Calu3 (cell line): Measurements from ENCODE around the gene CALB2. TPM values are rescaled to one million over a fixed set of nuclear protein-coding genes. Genes with fewer than 3 reads are reported as not detected.

Source experiments
- BruUV-seq: library from RNA; stranded (reverse); fragments of 400-500 nt; replicated peaks from 2 replicates; lab custom pipeline; 2021; lab: Mats Ljungman, UMichigan
- CTCF ChIA-PET: fragments of 300-600 bp; sonication (Branson Sonifier 250); formaldehyde crosslinking; loops from one replicate; lab custom pipeline; 2022; ENCODE audit warnings: antibody characterized with exemption; lab: Charles Lee
- DNase-seq: peaks from one replicate; pipeline ENCODE4 v3.0.0; 2022
- H3K27ac Mint-ChIP-seq: one replicate; pipeline ENCODE4 v1.8.0; 2022; ENCODE audit warnings: mixed read lengths; ENCODE audit not compliant: unreplicated experiment
- H3K27me3 Mint-ChIP-seq: one replicate; pipeline ENCODE4 v1.8.0; 2022; ENCODE audit warnings: mixed read lengths; ENCODE audit not compliant: unreplicated experiment
- H3K36me3 Mint-ChIP-seq: one replicate; pipeline ENCODE4 v1.8.0; 2022; ENCODE audit warnings: mild to moderate bottlenecking, moderate library complexity, mixed read lengths; ENCODE audit not compliant: insufficient read depth, unreplicated experiment
- H3K4me1 Mint-ChIP-seq: one replicate; pipeline ENCODE4 v1.8.0; 2022; ENCODE audit warnings: mild to moderate bottlenecking, low read depth, mixed read lengths; ENCODE audit not compliant: unreplicated experiment
- H3K4me3 Mint-ChIP-seq: one replicate; pipeline ENCODE4 v1.8.0; 2022; ENCODE audit warnings: mild to moderate bottlenecking, low read depth, moderate library complexity, mixed read lengths; ENCODE audit not compliant: unreplicated experiment
- H3K9me3 Mint-ChIP-seq: one replicate; pipeline ENCODE4 v1.8.0; 2022; ENCODE audit warnings: low read depth, mixed read lengths; ENCODE audit not compliant: unreplicated experiment
- intact Hi-C: fragments of 100-400 bp; cut with micrococcal nuclease; formaldehyde crosslinking; loops from one replicate; pipeline ENCODE4 v1.10.0; 2022; ENCODE audit not compliant: unreplicated experiment
- total RNA-seq: library from RNA; stranded (reverse); gene quantifications from 2 replicates; pipeline ENCODE4 v1.2.3, GENCODE V29; 2022
- TF ChIP-seq, protein P1 (sequence below): fragments of 200-600 bp; IDR thresholded peaks from one replicate; pipeline ENCODE4 v1.8.0; 2022; ENCODE audit warnings: antibody characterized with exemption; ENCODE audit not compliant: unreplicated experiment

CALB2 gene
- total RNA-seq, 1 experiment from 2014 or later, result 35.1 TPM

DNA sequence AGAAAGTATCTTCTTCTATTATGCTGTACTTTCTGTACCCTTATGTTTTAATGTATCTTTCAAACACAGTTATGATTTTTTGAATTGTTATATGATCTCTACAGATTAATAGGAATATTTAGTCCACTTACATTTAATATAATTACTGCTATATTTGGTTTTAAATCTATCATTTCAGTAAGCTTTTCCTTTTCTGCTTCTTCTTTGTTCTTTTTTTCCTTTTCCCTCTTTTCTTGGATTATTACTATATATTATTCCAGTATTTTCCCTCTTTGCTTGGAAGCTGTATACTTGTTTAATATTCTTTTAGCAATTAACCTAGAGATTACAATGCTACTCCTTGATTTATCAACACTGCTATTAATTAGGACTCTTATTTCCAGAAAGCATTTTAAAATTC, 69.9 kb downstream of the CALB2 start:
- no TSS peak for BruUV-seq
- CTCF ChIA-PET, result no interaction called here
- Mint-ChIP-seq H3K4me3 (no peak overlapping the region), H3K27me3 (peaks cover 66% of the 10 kb centered on the region), H3K27ac (no peak overlapping the region), H3K36me3 (peaks cover 12% of the 10 kb centered on the region), H3K9me3 (no peaks in the 10 kb centered on the region), H3K4me1 (peaks cover 14% of the 10 kb centered on the region)
- intact Hi-C loops, result loop anchor here (5.0 kb wide), 1 partner anchor 54 kb away; no protein-coding TSS in a partner anchor
- TF ChIP-seq, protein P1, sequence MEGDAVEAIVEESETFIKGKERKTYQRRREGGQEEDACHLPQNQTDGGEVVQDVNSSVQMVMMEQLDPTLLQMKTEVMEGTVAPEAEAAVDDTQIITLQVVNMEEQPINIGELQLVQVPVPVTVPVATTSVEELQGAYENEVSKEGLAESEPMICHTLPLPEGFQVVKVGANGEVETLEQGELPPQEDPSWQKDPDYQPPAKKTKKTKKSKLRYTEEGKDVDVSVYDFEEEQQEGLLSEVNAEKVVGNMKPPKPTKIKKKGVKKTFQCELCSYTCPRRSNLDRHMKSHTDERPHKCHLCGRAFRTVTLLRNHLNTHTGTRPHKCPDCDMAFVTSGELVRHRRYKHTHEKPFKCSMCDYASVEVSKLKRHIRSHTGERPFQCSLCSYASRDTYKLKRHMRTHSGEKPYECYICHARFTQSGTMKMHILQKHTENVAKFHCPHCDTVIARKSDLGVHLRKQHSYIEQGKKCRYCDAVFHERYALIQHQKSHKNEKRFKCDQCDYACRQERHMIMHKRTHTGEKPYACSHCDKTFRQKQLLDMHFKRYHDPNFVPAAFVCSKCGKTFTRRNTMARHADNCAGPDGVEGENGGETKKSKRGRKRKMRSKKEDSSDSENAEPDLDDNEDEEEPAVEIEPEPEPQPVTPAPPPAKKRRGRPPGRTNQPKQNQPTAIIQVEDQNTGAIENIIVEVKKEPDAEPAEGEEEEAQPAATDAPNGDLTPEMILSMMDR, result no peak
- DNase-seq, result no peak

DNA sequence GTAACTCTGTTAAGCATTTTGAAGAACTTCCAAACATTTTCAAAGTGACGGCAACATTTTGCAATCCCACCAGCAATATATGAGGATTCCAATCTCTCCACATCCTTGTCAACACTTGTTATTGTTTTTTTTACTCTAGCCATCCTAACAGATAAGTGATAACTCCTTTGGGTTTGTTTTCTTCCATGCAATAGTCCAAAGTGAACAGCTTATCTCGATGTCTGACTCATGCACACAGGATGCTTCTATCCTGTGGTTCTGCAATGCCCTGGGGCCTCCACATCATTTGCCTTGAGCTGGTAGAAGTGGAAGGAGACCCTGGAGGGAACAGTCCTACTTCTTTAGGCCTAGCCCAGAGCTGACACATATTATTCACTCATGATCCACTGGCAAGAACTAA, 70.4 kb downstream of the CALB2 start:
- DNase-seq, result no peak
- intact Hi-C loops, result loop anchor here (5.0 kb wide), 1 partner anchor 53 kb away; no protein-coding TSS in a partner anchor
- Mint-ChIP-seq H3K27me3 (peaks cover 61% of the 10 kb centered on the region), H3K9me3 (no peaks in the 10 kb centered on the region), H3K4me3 (no peak overlapping the region), H3K36me3 (peaks cover 12% of the 10 kb centered on the region), H3K27ac (no peak overlapping the region), H3K4me1 (peaks cover 14% of the 10 kb centered on the region)
- BruUV-seq, result no TSS peak
- CTCF ChIA-PET, result interaction anchor here (0.7 kb wide), 1 partner anchor 10 kb away, joined by 3 read pairs; no protein-coding TSS in a partner anchor
- TF ChIP-seq, protein P1, result no peak

DNA sequence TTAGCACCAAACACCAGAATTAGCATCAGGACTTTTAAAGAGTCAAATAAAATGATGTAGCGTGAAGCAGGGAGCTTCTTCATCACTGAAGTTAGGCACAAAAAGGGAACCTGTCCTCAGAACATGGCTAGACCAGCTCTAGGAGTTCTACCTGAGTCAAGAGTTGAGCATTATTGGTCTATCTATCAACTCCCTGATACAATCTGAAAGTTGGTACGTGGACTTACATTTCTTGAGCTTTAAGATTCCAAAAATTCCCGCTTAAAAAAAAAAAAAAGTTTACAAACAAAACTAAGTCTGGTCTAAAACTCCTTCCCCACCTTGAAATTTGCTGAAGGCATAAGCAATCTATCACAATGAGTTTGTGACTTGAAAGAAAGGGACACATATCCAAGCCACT, 71.1 kb downstream of the CALB2 start:
- intact Hi-C loops, result loop anchor here (5.0 kb wide), 1 partner anchor 53 kb away; no protein-coding TSS in a partner anchor
- no TSS peak for BruUV-seq
- peaks cover 12% of the 10 kb centered on the region for H3K36me3 Mint-ChIP-seq
- H3K4me1 Mint-ChIP-seq, result peaks cover 14% of the 10 kb centered on the region
- peaks cover 54% of the 10 kb centered on the region for H3K27me3 Mint-ChIP-seq
- no peak for DNase-seq
- CTCF ChIA-PET, result interaction anchor here (0.7 kb wide), 1 partner anchor 9 kb away, joined by 3 read pairs; no protein-coding TSS in a partner anchor
- TF ChIP-seq, protein P1, result no peak
- no peak overlapping the region for H3K4me3 Mint-ChIP-seq
- H3K9me3 Mint-ChIP-seq, result no peaks in the 10 kb centered on the region
- no peak overlapping the region for H3K27ac Mint-ChIP-seq

DNA sequence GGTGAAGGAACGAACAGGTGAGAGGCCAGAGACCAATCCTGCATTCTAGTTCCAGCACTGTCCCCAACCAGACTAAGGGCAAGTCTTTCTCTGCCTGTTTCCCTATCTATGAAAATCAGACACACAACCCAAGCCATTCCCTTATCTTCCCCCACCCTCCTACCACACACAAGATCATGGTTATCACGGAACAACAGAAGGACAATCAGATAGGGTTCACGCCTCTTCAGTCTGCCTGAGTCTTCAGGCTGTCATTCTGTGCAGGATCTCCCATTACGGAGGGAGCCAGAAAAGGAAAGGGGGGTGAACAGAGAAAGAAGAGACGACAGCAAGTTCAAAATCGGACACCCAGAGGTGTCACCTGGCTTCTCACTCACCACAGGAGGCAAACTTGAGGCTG, 72.2 kb downstream of the CALB2 start:
- H3K4me1 Mint-ChIP-seq, result peaks cover 14% of the 10 kb centered on the region

More for the DNA sequence above, 72.2 kb downstream of the CALB2 start:
- intact Hi-C loops, result no loop called here
- BruUV-seq, result no TSS peak
- Mint-ChIP-seq H3K27ac (no peak overlapping the region), H3K9me3 (no peaks in the 10 kb centered on the region), H3K27me3 (peaks cover 42% of the 10 kb centered on the region), H3K4me3 (no peak overlapping the region), H3K36me3 (peaks cover 12% of the 10 kb centered on the region)
- TF ChIP-seq, protein P1, result no peak
- CTCF ChIA-PET, result no interaction called here
- no peak for DNase-seq
